GM18499 (cell line): ENCODE data around the gene NUDT9.
"Not testable (repeated sequence)": the region's sequence is repeated elsewhere in the genome, so short reads cannot be mapped to it uniquely, and the experiment has no call there.

Experiments
- ATAC-seq: cut with Tn5 transposase; IDR thresholded peaks from one replicate; pipeline ENCODE4 v1.9.1; 2021; ENCODE audit warnings: moderate number of reproducible peaks; ENCODE audit not compliant: insufficient read depth, unreplicated experiment

The NUDT9 gene

GRCh38 chr4:87422104-87423052 is at the start of gene NUDT9:
Gene NUDT9 (plus strand): TSS chr4:87422573. CDS start chr4:87422906, 333 bp downstream.
- peak; percentile 46 for ATAC-seq

GRCh38 chr4:87375719-87376291 is 46.6 kb upstream of the NUDT9 start:
- no peak for ATAC-seq

- no peak for ATAC-seq
Observed at GRCh38 chr4:87377816-87378215, 44.6 kb upstream of the NUDT9 start.

GRCh38 chr4:87382116-87382515 is 40.3 kb upstream of the NUDT9 start:
- ATAC-seq, result no peak

- no peak for ATAC-seq
Observed at GRCh38 chr4:87382931-87383330, 39.4 kb upstream of the NUDT9 start.

GRCh38 chr4:87384466-87385132 is 37.8 kb upstream of the NUDT9 start:
- not testable (repeated sequence) for ATAC-seq

- no peak for ATAC-seq
Observed at GRCh38 chr4:87387237-87387636, 35.1 kb upstream of the NUDT9 start.

- no peak for ATAC-seq
Observed at GRCh38 chr4:87388901-87389300, 33.5 kb upstream of the NUDT9 start.

- ATAC-seq, result not testable (repeated sequence)
Observed at GRCh38 chr4:87390055-87390454, 32.3 kb upstream of the NUDT9 start.

GRCh38 chr4:87390551-87390890 is 31.9 kb upstream of the NUDT9 start:
- no peak for ATAC-seq

GRCh38 chr4:87390891-87391575 is 31.3 kb upstream of the NUDT9 start, which contains the start of gene HSD17B11:
Gene HSD17B11 (minus strand): TSS chr4:87391188. CDS start chr4:87391070, 118 bp downstream.
- ATAC-seq, result peak; percentile 97

- ATAC-seq, result peak; percentile 2
Observed at GRCh38 chr4:87391576-87392054, 30.8 kb upstream of the NUDT9 start.

GRCh38 chr4:87392183-87392582 is 30.2 kb upstream of the NUDT9 start:
- ATAC-seq, result no peak

GRCh38 chr4:87395073-87395472 is 27.3 kb upstream of the NUDT9 start:
- not testable (repeated sequence) for ATAC-seq

GRCh38 chr4:87395851-87396250 is 26.5 kb upstream of the NUDT9 start:
- not testable (repeated sequence) for ATAC-seq

GRCh38 chr4:87399148-87399547 is 23.2 kb upstream of the NUDT9 start:
- no peak for ATAC-seq

GRCh38 chr4:87399954-87400353 is 22.4 kb upstream of the NUDT9 start:
- ATAC-seq, result no peak

- ATAC-seq, result not testable (repeated sequence)
Observed at GRCh38 chr4:87403732-87404131, 18.6 kb upstream of the NUDT9 start.

GRCh38 chr4:87405211-87405820 is 17.1 kb upstream of the NUDT9 start:
- no peak for ATAC-seq

GRCh38 chr4:87406462-87406861 is 15.9 kb upstream of the NUDT9 start:
- ATAC-seq, result no peak
